Measurements from ENCODE around the gene MTHFD2. TPM values are rescaled to one million over a fixed set of nuclear protein-coding genes. Genes with fewer than 3 reads are reported as not detected.
A peak's percentile ranks its signal among the peaks of the same experiment; 100 is the strongest.

MTHFD2 gene
- total and polyA plus RNA-seq, 2 of the 8 experiments (the other 6 are each of a cell fraction or from before 2014, with no cell fraction given), result 99.5 to 291 TPM

GRCh38 chr2:74191596-74192380 is 6.6 kb upstream of the MTHFD2 start:
- no peak for DNase-seq (ENCODE audit: low read depth in 1 of 2, low spot score in 2 of 2)
- POLR2A ChIA-PET (ENCODE audit: partially characterized antibody), result interaction anchor here (68.3 to 72.1 kb wide), 2 partner anchors 14 to 17 kb away, joined by 2699 read pairs; partner anchors contain the start of genes BOLA3, MOB1A and MTHFD2
- Histone ChIP-seq H3K4me1 (replicated peaks in 1 of 4; ENCODE audit: control insufficient read depth in 3 of 4, insufficient read depth in 4 of 4, low read length in 3 of 4) (peaks cover 2 to 13% (median 3%) of the 10 kb centered on the region in 4 experiments), H3K18ac (ENCODE audit: extremely low read depth, low read length) (no peak overlapping the region), H4K20me1 (replicated peaks in 1 of 2; ENCODE audit: control insufficient read depth in 1 of 2, insufficient read depth in 2 of 2, low read length in 2 of 2) (no peaks in the 10 kb centered on the region), H4K5ac (ENCODE audit: insufficient read length, low read depth, low read length) (no peak overlapping the region), H2BK20ac (ENCODE audit: low read length) (peak overlapping the region; percentile 72; the same call in 1 of the 2 replicates), H3K36me3 (ENCODE audit: control insufficient read depth in 2 of 4, insufficient read depth in 4 of 4, low read length in 3 of 4) (no peaks in the 10 kb centered on the region), H3K27me3 (replicated peaks in 1 of 4; ENCODE audit: control insufficient read depth in 3 of 4, extremely low read depth in 1 of 4, insufficient read depth in 3 of 4, low read length in 3 of 4) (no peaks in the 10 kb centered on the region), H3K79me2 (ENCODE audit: control insufficient read depth in 1 of 2, insufficient read depth in 2 of 2, low read length in 2 of 2) (no peaks in the 10 kb centered on the region), H3K56ac (replicated peaks; ENCODE audit: insufficient read length, low read depth, low read length) (no peak overlapping the region), H2AK5ac (ENCODE audit: low read depth, low read length) (no peak overlapping the region; the same call in 1 of the 2 replicates), H3K23me2 (ENCODE audit: low read depth, low read length) (no peaks in the 10 kb centered on the region), H3K79me1 (ENCODE audit: low read depth, low read length) (no peaks in the 10 kb centered on the region), H3K9me3 (ENCODE audit: insufficient read depth in 2 of 2, low read depth in 1 of 2, low read length in 1 of 2) (no peaks in the 10 kb centered on the region), H2BK12ac (ENCODE audit: low read depth, low read length) (peak overlapping the region; percentile 10; the same call in 1 of the 2 replicates), H2AFZ (ENCODE audit: low read length) (0 out of 2 replicates have a peak overlapping the region, but pooled peaks have one; percentile 57), H3K27ac (ENCODE audit: low read depth, low read length) (no peak overlapping the region), H4K8ac (ENCODE audit: extremely low read depth, insufficient read depth, low read length) (no peak overlapping the region), H3K4me2 (ENCODE audit: insufficient read depth in 1 of 2, low read depth in 2 of 2, low read length in 2 of 2) (no peak overlapping the region; a peak in 1 of 4 replicates), H3K4ac (replicated peaks; ENCODE audit: insufficient read length, low read depth, low read length) (no peak overlapping the region), H3K23ac (ENCODE audit: insufficient read length) (no peak overlapping the region), H4K91ac (replicated peaks; ENCODE audit: insufficient read length, low read length) (no peak overlapping the region), H3K14ac (ENCODE audit: insufficient read length) (no peak overlapping the region), H2BK15ac (ENCODE audit: low read length) (no peak overlapping the region), H3K4me3 (ENCODE audit: extremely low read depth in 1 of 4, insufficient read depth in 2 of 4, low read depth in 3 of 4, low read length in 4 of 4) (no peak overlapping the region), H3K9ac (replicated peaks in 1 of 4; ENCODE audit: extremely low read depth in 1 of 4, low read depth in 3 of 4, low read length in 3 of 4) (no peak overlapping the region), H2BK5ac (ENCODE audit: low read depth, low read length) (peak overlapping the region; percentile 57; the same call in 1 of the 2 replicates), H2BK120ac (replicated peaks; ENCODE audit: low read depth, low read length) (no peak overlapping the region)
- CTCF ChIA-PET (ENCODE audit: partially characterized antibody), result interaction anchor here (0.6 to 2.0 kb wide), 6 partner anchors 14 to 58 kb away, joined by 3 to 5 read pairs (median 3); partner anchors contain the start of gene MOB1A
- 64% methylated on average over 6 of the region's 6 CpGs; no CpG with 5 or more reads in 1 of the 2 experiments for WGBS, 2 experiments (ENCODE audit: extremely low coverage in 1 of 2, insufficient coverage in 1 of 2, insufficient read length in 1 of 2, insufficient replicate concordance in 2 of 2, low coverage in 1 of 2, low lambda C conversion rate in 2 of 2, missing lambda C conversion rate in 1 of 2)
- no peak for FAIRE-seq
- no peak for TF ChIP-seq SIN3A (conservative IDR thresholded peaks at IDR 0.05 in 1 of 2, IDR thresholded peaks at IDR 0.05 in 1 of 2; ENCODE audit: low read depth in 1 of 2, low read length in 2 of 2)
- TF ChIP-seq POU5F1 (IDR thresholded peaks at IDR 0.05; ENCODE audit: low read depth, low read length), result no peak
- no peak for TF ChIP-seq YY1 (IDR thresholded peaks at IDR 0.05; ENCODE audit: low read depth, low read length)
- no peak for TF ChIP-seq ATF3 (IDR thresholded peaks at IDR 0.05; ENCODE audit: insufficient read depth, low read depth, low read length)
- no peak for TF ChIP-seq RFX5 (IDR thresholded peaks at IDR 0.05; ENCODE audit: borderline replicate concordance, low read depth, low read length)
